ENCODE results near the gene JAG1.
A peak's percentile ranks its signal among the peaks of the same experiment; 100 is the strongest.
"Not testable (repeated sequence)": the region's sequence is repeated elsewhere in the genome, so short reads cannot be mapped to it uniquely, and the experiment has no call there.

Gene JAG1

GRCh38 chr20:10637031-10637559 is 36.7 kb downstream of the JAG1 start:
- DNase-seq = no peak

DNA sequence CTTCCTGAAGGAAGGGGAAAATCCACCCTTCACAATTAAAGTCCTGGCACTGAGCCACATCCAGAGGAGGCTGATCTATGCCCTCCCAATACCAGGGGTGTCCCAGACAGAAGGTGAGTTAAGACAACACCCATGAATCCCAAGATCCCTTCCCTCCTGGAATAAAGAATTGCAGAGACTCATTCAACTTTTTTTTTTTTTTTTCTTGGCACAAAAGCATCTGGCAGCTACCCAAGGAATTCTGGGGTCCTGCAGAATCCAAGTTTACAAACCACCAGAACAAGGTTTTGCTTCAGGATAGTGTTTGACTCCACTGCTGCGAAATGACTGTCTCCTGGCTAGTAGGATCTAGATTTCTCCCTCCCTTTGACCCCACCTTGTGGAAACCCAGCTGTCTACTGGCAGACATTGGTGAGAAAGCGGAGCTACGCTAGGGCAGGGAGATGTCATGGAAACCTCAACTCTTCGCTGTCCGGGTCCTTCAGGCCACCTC is 37.4 kb downstream of the JAG1 start:
- no peak for ATAC-seq
- no peak for DNase-seq

More at GRCh38 chr20:10637031-10637559, 36.7 kb downstream of the JAG1 start:
- no peak for ATAC-seq

GRCh38 chr20:10635476-10636208 is 38.2 kb downstream of the JAG1 start:
- ATAC-seq (no peak), DNase-seq (no peak)

- DNase-seq = no peak
- no peak for ATAC-seq
Measured at GRCh38 chr20:10634683-10635411, 39.0 kb downstream of the JAG1 start.

GRCh38 chr20:10634211-10634610 is 39.6 kb downstream of the JAG1 start:
- no peak for ATAC-seq

GRCh38 chr20:10633718-10634117 is 40.1 kb downstream of the JAG1 start:
- no peak for ATAC-seq

More at GRCh38 chr20:10634211-10634610, 39.6 kb downstream of the JAG1 start:
- no peak for DNase-seq

GRCh38 chr20:10632721-10633509 is 40.9 kb downstream of the JAG1 start:
- DNase-seq = no peak
- no peak for ATAC-seq

More at GRCh38 chr20:10633718-10634117, 40.1 kb downstream of the JAG1 start:
- no peak for DNase-seq

- ATAC-seq (no peak), DNase-seq (no peak)
Measured at GRCh38 chr20:10631126-10631525, 42.7 kb downstream of the JAG1 start.

GRCh38 chr20:10629946-10630650 is 43.7 kb downstream of the JAG1 start:
- no peak for ATAC-seq
- DNase-seq = no peak

DNA sequence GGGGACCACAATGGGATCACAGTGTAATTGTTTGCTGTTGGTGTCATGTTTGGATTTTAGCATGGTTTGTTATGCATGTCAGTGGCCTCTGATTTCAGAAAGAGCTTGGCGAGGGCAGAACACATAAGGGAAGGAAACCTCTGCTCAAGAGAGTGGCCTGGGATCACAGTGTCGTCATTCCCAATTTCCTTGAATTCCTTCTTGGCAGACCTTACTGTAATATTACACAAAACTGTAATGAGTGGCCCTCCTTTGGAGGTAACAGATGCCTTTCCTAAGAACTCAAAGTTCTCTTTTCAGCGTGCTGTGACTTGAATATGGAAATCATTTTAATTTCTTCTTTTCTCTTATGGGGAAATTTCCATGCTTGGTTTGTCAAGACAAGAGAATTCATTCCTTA is 46.9 kb downstream of the JAG1 start:
- no peak for DNase-seq

GRCh38 chr20:10625641-10626040 is 48.2 kb downstream of the JAG1 start:
- DNase-seq (no peak), ATAC-seq (no peak)

More for the DNA sequence above, 46.9 kb downstream of the JAG1 start:
- no peak for ATAC-seq

DNA sequence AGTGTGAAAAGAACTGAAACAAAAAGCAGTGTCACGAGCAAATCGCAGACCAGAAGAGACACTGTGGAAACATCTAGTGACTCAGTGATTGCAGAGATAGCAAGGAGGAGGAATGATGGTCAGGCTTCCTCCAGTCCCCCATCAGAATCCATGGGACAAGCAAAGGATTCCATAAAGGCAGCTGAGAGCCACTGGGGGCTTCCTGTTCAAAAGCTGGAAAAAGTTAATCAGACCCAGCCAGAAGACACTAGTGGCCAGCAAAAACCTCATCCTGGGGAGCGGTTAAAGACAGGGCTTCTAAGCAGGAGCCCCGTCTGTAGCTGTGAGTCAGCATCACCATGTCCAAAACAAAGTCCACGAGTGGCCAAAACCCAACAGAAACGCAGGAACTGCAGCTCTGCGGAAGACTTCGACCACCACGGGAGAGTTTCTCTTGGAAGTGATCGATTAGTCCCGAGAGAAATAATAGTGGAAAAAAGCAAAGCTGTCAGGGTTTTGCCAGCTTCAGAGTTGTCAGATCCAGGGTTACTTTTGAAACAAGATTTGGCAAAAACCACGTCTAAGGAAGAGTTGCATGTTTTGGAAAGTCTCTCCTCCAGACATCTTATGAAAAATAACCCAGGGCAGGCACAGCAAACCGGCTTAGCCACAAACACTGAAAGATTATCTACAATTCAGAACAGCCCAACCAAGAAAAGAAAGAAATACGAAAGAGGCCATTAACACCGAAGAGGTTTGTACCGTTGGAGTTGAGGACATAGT is 51.0 kb downstream of the JAG1 start:
- ATAC-seq = no peak
- DNase-seq = no peak

- ATAC-seq (no peak), DNase-seq (no peak)
Measured at GRCh38 chr20:10621149-10621548, 52.6 kb downstream of the JAG1 start.

DNA sequence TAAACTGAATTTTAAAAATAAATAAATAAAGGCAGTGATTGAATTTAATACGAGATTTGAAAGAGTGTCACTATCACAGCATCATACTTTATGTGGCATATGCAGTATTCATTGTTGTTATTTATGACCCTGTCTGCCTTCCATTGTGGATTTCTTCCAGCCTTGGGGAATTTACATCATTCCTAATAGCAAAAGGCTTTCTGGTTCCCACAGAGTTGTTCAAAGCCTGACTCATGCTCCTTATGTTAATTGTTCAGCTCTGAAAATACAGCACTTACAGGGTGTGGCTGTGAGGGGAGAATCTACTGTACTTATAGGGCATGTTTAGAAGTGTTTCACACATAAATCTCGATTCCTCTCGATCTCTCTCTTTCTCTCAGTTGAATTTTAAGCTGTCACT is 54.4 kb downstream of the JAG1 start:
- ATAC-seq (no peak), DNase-seq (no peak)

DNA sequence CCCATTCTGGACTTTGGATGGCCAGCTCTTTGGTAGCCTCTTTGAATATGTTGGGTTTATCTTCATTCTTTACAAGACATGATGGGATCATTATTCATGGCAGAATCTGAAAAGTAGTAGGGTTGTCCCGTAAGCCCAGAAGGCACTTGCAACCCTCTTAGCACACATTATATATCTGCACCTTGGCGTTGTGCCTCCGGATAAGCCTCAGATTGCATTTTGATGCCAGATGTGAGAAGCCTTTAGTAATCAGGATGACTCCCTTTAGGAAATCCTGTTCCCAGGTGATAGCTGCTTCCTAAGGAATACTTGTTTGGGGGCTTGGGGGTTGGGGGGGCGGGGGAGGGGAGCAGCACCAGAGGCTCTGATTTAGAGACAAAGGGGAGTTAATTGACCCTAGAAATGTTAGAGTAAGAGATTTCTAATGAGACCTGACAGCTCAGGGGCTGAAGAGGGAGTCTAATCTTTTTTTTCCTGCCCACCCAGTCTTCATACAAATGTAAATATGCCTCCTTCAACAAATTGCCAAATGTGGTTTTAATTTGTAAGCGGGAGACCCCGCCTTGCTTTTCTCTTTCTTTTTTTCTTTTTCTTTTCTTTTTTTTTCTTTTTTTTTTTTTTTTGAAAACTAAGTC is 55.1 kb downstream of the JAG1 start:
- DNase-seq = no peak
- no peak for ATAC-seq

GRCh38 chr20:10617549-10618133 is 56.2 kb downstream of the JAG1 start:
- not testable (repeated sequence) for ATAC-seq, DNase-seq

DNA sequence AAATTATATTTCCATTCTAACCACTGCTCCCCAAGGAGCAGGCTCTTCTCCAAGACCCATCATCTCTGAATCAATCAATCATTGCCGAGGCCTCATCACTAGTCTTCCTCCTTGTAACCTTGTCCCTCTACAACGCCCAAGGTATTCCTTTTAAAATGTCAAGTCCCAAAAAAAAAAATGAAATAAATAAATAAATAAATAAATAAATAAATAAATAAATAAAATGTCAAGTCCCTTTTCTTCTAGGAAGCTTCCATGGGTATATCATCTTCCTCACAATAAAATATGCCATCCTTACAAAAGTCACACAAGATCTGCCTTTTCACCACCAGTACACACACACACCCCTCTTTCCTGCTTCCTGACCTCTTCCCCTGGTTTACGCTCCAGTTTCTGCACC is 57.6 kb downstream of the JAG1 start:
- no peak for DNase-seq
- ATAC-seq = no peak

DNA sequence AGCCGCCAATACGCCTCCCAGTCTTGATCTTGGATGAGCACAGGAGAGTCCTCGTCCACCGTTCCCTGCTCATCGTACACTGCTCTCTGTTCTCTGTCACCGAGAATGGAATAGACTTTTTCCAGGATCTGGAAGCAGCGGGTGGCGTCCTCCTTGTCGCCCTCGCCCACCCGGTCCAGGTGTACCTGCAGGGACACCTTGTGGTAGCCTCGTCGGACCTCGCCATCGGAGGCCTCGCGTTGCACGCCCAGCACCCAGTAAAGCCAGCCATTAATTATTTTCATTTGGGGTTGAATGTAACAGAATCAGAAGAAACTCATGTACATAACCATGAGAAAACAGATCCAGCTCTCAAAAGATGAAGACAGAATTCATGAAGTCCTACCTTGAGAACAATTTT is 59.9 kb downstream of the JAG1 start:
- no peak for ATAC-seq
- DNase-seq = no peak

GRCh38 chr20:10613426-10613825 is 60.4 kb downstream of the JAG1 start:
- ATAC-seq, DNase-seq: not testable (repeated sequence)

- ATAC-seq (peak; percentile 55), DNase-seq (peak; percentile 8)
Measured at GRCh38 chr20:10611357-10611756, 62.4 kb downstream of the JAG1 start.

Data from stimulated activated naive CD8-positive, alpha-beta T cell treated with anti-CD3 and anti-CD28 coated beads, Interleukin-15, Interleukin-2, amounts not matched to agents 100 U/mL and 50 U/mL, for 24 hours (primary cell).